HG03354 (cell line): ENCODE measurements around the gene SREK1.
"Not testable (repeated sequence)": the region's sequence is repeated elsewhere in the genome, so short reads cannot be mapped to it uniquely, and the experiment has no call there.

Experiments used
- ATAC-seq: cut with Tn5 transposase; IDR thresholded peaks from one replicate; pipeline ENCODE4 v1.9.1; 2021; ENCODE audit warnings: mild to moderate bottlenecking; ENCODE audit not compliant: unreplicated experiment, poor library complexity, severe bottlenecking

SREK1 gene

DNA sequence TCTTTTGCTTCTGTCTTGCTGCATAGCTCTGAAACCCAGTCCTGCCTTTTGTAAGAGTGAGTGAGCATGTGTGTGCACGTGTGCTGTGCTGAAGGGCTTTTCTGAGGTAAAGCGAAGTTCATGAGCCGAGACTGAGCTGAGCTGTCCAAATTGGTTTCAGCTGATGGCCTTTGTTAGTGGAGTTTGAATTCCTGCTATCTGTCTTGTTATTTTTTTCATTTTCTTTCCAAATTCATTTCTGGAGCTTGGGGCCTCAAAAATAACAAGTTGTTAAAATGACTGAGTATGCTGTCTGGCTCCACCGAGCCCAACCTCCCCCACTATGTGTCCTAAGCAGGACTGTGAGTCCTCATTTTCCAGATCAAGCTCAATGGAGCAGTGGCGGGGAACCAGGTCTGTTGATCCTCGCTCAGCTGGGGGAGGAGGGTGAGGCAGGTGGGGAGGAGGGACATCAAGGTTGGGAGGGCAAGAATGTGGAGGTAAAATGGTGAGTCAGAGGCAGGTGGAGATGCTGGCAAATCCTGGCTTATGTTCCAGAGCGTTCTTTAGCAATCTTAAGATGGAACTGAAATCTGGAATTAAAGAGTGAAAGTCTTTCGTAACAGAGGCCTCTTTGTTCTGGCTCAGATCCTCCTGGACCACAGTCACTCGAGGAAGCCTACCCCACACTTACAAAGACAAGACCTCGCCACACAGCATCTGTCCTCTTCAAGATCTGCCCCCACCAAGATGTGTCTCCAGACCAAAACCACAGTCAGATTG lies 63.9 kb downstream of the SREK1 start:
- ATAC-seq = no peak

GRCh38 chr5:66209350-66209749 lies 65.2 kb downstream of the SREK1 start:
- no peak for ATAC-seq

GRCh38 chr5:66209794-66210193 lies 65.7 kb downstream of the SREK1 start:
- ATAC-seq = no peak

DNA sequence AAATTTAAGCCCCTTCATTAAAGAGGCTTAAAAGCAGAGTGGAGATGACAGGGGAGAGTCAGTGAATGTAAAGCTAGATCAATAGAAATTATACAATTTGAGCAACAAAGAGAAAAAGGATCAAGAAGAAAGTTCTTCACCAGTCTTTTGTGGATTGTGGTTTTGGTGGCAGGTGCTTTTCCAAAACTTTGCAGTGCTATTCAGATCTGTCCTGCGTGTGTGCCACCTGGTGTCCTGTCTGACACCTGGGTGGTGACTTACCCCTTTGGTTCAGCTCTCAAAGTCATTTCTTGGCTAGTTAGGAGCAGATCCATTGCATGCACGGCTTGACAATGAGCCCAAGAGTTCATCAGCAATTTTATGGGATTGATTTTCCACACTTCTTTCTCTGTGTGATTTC lies 69.4 kb downstream of the SREK1 start:
- ATAC-seq = no peak

DNA sequence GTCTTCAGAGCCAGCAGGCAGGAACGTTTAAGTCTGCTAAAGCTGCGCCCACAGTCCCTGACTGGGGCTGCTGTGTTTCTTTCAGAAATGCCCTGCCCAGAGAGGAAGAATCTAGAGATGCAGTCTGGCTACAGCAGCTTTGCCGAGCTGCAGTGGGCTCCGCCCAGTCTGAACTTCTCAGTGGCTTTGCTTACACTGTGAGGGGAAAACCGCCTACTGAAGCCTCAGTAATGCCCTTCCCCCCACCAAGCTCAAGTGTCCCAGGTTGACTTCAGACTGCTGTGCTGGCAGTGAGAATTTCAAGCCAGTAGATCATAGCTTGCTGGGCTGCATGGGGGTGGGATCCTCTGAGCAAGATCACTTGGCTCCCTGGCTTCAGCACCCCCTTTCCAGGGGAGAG lies 78.4 kb downstream of the SREK1 start:
- ATAC-seq = no peak

- not testable (repeated sequence) for ATAC-seq
Observed at GRCh38 chr5:66222896-66223295, 78.8 kb downstream of the SREK1 start.

- no peak for ATAC-seq
Observed at GRCh38 chr5:66223637-66224036, 79.5 kb downstream of the SREK1 start.

DNA sequence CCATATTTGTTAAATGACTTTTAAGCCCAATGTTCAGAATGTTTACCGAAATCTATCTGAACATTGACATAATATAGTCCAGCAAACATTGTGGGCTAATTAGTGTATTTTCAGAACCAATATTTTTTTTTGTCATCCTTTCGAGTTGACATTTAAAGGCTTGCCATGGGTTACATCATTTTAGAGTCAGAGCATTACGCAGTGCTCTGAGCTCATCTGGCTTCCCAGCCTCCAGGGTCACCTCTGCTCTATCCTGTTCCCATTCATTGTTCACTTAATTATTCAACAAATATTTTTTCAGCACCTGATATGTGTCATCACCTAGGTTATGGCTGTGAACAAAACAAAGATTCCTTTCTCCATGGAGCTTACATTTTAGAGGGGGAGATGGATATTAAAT lies 80.2 kb downstream of the SREK1 start:
- ATAC-seq = no peak

- ATAC-seq = no peak
Observed at GRCh38 chr5:66224773-66225553, 80.9 kb downstream of the SREK1 start.

- ATAC-seq = no peak
Observed at GRCh38 chr5:66230551-66230950, 86.5 kb downstream of the SREK1 start.

DNA sequence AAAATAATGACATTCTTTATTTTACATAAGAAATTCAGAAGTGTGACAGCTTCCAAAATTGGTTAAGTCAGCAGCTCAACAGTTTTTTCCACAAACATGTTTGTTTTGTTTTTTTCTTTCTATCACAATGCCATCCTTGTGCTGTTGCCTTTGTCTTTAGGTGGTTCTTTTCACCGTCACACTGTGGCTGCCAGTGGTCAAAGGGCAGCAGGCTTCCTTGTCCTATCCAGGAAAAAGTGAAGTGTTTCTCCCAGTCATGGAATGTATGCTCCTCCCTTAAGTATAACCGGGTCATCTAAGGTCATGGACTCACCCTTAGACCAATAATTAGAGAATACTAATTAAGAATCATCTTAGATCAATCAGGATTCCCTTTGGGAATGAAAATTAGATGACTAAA lies 87.4 kb downstream of the SREK1 start:
- ATAC-seq = no peak

DNA sequence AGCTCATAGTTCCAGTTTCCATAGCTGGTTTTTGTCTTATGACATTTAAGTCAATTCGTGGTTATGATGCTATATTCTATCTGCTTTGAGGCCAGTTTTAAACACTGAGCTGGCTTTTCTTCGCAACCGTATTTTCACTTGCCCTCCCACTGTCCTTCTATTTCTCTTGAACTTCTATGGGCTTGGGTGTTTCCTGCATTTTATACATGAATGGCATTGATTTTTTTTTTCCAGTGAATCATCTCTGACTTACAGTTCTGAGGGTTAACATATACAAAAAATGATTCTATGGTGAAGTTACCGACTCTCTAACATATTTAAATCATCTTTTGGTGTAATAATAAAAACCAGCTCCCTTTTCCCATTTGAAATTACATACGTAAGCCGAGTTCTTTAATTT lies 88.2 kb downstream of the SREK1 start:
- ATAC-seq = no peak

- no peak for ATAC-seq
Observed at GRCh38 chr5:66232706-66233445, 88.8 kb downstream of the SREK1 start.
